NCI-H748 treated with DMSO at 0.1 percent for 48 hours (cell line): ENCODE measurements around the gene APOM.
A peak's percentile ranks its signal among the peaks of the same experiment; 100 is the strongest.

Source experiments
- DNase-seq: peaks from one replicate; lab custom pipeline; 2025; lab: John Stamatoyannopoulos, UW

Gene APOM

DNA sequence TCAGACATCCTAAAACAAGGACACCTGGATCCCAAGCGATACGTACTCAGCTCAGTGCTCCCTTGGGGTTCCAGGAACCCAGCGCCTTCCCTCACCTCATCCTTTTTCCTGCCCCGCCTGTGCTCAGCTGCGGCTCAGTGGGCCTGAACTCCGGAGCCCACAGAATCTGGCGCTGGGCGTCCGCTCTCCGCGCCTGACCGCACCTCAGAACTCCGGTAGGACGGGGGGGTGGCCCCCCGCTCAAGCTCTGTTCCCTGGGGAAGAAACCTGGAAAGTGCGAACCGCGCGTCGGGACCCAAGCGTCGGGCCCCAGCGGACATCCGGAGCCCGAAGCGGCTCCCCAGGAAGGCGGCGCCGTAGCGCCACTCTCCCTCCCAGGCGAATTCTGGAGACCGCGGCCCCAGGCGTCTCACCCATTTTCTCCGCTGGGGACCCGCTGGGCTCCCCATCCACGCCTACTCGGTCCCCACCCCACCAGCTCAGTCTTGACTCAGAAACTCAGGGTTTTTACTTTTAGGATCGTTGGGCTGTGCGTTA is 25.5 kb downstream of the APOM start:
- peak; percentile 68 for DNase-seq

DNA sequence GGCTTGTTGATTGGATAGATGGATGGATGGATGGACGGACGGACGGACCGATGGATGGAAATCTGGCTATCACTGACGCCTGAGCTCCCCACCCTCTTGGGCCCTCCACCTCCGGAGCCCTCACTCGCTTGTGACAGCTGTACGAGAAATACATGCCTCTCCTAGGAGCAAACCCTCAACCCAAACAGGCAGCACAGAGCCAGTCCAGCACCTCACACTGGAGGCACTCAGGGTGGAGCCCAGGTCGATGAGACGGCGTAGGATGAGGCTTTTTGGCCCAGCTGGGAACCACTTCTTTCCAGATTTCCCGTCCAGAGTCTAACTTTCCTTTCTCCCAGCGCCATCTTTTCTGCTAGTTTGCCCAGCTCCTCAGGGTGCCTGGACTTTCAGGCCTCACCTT is 27.9 kb downstream of the APOM start:
- no peak for DNase-seq

DNA sequence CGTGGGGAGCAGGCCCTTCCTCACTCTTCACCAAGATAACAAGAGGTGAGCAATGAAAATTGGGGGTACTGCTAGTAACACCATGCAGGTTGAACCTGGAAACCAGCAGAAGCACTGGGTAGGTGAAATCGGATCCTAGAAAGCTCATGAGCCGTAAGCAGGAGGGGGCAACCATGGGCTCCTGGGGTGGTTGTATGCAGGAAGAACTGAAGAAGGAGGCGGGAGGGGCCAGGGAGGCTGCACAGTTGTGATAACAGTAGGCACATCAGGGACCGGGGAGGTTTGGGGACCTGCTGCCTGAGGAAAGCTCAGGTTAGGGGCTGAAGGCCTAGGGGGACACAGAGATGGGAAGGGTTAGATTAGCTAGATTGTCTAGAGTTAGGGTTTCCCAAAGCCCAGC is 30.8 kb downstream of the APOM start:
- DNase-seq: no peak

DNA sequence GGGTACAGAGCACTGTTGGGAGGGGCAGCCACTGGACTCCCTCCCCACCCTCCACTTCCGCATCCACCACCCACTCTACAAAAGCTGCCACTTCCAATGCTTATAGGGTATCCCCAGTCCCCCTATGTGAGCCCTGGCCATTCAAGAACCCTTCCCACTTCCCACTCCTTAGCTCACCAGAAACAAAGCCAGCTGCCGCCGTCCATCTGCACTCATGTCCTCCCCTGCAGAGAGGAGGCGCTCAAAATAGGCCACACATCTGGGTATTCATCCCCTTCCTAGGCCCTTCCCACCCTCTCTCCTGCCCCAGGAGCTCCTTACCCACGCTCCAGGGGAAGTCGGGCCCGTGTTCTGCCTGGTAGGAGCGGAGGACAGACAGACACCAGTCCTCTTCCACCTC is 31.6 kb downstream of the APOM start:
- no peak for DNase-seq

DNA sequence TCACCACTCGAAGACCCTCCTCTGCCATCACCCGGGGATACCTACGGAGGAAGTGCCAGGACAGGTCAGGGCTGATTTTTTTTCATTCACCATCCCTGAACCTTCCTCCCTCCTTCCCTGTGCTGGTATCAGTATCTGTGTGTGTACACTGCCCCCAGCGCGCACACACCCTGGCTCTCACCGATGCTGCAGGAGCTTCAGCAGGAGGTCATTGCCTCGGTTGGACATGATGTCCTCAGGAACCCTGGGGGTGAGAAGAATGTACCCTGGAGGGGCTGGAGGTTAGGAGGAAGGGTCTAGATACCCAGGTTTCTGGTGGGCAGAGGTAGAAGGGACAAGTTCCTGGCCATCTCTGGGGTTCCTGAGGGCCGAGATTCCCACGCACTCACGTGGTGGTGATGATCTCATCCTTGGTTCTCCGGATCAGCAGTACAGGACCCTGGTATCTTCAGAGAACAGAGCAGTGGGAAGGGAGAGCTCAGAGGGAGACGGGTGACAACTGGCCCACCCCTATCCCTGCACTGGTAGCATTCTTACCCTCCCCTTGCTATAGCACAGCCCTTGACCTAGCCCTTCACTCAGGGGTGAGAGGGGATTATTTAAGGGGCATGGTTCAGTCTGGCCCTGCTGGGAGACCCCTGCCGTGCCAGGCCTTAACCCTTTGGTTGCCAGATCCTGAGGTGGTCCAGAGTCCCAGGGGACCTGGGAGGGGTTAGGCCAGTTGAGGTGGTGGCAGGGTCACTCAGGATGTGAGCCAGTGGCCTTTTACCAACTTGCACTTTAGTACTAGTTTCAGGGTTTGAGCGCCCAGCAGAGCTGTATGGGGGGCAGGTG is 32.4 kb downstream of the APOM start:
- no peak for DNase-seq

DNA sequence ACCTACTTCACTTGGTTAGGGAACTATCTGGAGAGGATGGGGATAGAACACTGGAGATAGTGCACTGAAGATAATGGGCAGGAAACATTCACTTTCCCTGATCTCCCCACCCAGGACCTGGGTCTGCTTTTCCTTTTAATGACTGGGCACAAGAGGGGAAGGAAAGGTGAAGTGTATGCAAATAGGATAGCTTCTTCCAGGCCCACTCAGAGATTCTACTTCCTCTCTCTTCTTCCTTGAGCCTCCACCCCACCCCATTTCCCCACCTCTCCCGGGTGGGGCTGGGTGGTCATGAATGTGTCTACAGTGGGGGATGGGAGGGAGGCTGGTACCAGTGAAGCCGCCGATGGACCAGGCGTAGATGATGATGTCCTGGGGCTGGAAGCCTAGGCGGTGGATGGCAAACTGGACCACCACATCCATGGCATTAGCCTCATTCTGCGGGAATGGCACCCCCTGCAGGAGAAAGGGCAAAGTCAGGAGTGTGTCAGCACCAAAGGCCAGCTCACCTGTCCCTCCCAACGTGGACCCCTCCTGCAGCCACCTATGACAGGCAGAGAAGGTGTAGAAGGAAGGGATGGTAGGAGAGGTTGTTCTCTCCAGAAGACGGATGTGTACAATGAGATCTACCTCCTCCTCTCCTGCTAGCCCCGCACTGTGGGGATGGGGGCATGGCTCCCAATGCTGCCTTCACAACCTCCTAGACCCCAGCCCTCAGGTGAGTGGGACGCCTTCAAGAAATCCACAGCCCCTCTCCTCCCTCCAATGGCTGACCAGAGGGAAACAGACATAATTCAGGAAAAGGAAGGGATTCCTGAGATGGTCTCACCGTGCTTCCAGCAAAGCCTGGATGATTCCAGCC is 33.8 kb downstream of the APOM start:
- DNase-seq: no peak

DNA sequence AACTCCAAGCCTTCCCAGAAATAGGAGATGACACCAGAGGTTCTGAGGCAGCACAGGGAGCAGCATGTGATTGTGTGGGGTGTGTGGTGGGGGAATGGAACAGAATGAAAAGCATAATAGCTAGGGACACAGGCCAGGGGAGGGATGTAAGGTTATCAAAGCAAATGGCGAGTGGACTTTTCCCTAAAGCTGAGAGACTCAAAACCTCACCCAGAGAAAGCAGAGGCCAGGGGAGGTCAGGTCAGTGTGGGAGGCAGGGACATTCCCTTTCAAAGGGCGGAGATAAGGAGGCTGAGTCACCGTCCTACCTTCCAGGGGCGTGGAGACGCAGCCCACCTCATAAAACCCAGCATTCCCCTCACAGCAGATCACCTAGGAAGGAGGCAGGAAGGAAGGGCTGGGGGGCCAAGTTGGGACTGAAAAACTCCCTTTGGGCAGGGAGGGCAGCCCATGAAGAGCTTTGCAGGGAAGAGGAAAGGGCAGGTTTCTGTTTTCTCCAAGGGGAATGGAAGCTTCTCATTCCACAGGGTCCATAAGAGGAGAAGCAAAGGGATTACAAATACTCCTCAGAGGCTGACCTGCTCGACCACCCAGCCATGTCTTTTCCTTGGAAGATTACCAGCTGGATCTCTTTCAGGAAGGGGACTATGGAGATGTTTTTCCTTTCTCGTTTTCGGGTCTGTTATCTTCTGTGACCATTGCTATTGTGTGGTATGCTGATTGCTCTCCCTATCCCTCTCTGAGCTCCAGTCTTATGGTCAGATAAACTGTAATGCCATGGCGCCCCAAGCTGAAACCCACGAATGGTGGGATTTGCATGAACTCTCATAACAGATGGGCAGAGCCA is 34.8 kb downstream of the APOM start:
- DNase-seq: no peak

DNA sequence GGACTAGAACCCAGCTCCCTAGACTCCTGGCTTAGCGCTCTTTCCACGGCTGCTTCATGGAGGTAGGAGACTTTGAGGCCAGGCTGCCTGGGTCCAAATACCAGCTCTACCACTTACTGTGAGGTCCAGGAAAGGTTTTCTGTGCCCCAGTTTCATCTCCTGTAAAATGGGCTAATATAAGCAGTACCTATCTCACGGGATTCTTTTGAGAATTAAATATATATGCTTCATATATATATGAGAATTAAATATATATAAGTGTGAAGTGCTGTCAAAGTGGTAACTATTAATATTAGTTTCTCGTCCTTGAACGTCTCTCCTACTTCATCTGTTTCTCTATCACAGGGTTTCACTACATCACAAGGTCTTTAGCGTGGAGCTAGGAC is 35.4 kb downstream of the APOM start:
- no peak for DNase-seq

DNA sequence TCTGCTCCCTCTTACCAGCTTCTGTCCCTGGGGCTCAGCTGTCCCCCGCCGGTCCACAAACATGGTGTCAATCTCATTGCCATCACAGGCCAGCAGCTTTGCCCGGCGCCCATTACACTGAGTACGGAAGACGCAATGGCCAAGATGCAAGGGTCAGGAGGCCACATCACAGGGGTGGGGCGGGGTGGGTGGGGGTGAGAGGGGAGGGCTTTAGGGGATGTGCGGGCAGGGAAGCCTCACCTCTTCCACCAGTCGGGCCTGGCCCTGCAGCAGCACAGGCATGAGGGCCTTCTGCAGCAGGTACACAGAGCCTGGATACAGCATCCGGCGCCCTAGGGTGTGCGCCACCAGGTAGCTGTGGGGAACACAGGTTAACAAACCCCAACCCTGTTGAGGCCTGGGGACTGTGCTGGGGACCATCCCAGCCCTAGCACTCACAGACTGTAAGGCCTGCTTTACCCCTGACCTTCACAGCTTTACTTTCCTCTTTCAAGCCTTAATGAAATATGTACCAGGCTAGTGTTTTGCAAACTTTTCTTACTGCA is 35.9 kb downstream of the APOM start:
- DNase-seq: no peak

DNA sequence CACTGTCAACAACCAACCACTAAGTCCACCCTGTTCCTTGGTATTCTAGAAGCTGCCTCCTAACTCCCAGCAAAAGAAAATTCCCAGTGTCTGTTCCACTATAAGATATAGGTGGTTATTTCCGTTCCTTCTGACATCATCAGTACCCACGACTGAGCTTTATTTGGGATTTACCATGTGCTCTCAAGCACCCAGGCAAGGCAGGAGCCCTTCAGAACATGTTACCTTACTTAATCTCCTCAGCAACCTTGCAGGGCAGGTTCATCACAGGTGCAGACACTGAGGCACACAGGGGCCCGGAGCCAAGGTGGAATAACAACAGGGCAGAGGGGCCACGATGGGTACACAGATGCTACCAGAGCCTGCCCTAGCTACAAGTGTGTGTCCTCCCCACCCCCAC is 36.7 kb downstream of the APOM start:
- no peak for DNase-seq

DNA sequence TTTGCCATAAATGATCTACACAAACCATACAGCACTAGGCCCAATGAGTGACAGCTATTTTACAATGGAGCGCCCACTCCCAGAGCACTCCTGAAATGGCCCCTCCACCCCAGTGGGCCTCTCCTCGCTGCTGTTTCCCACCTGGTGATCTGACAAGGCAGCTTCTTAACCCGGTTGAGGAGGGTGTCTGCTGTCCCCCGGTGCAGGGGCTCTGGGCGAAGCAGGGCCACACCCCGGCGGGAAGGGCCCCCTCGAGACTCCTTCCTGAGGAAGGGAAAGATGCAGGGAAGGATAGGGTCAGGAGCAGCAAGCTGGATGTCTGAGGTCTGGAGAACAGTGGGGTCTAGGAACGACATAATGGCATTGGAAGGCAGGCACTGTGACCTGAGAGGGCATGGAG is 37.2 kb downstream of the APOM start:
- no peak for DNase-seq

DNA sequence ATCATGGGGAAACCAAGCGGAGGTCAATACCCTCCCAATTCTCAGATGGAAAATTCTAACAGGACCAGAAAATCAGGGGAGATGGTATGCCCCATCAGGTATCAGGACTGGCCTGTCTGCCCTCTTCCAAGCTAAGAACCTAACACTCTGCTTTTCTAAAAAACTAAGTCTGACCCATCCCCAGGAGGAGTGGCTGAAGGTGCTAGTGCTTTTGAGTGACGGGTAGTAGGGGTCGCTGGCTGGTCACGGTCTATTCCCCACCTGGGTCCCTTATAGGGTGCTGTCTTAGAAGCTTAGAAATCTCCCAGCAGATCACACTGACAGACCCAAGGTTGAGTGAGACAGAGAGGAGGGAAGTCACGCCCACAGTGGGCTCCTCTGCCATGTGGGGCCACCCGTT is 37.8 kb downstream of the APOM start:
- DNase-seq: no peak

DNA sequence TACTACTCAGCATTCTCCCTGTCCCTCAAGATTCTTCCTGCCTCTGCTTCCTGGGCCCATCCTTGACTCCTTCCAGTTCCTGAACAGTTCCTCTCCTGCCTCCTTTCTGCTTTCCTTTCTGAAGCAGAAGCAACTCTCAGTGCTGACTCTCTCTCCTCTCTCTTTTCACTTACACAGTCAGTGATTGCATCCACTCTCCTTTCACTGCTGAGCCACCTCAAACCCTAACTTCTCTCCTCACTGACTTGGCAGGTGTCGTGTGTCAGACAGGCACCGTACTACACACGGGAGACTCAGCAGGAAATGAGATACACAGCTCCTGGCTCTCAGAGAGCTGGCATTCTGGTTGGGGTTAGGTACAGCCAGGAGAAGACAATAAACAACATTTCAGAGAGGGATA is 41.9 kb downstream of the APOM start:
- DNase-seq: no peak

DNA sequence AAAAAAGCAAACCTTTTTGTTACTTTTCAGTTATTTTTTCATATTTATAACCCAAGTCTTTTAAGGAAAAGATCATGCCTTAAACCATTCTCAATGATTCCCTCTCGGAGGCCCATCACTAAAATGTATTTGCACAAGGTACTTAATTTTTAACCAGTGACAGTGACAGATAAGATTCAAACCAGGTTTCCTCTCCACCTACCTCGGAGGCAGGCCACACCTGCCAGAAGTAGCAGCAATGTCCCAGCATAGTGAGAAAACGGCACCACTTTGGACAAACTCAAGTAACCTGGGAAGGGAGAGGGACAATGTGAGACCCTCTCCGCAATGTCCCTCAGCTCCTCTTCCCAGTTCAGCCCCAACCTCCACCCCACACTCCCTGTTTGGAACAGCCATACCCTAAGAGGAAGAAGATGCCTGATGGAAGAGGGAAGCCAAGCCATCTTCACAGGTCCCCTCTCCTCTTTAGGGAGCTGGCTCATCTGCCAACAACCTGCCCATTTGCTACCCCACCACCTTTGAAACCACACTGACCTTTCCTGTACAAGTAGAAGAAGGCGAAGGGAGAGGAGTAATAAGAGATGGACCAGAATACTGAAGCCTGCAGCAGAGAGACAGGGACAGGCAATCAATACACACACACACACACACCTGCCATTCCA is 45.2 kb downstream of the APOM start:
- DNase-seq: no peak

DNA sequence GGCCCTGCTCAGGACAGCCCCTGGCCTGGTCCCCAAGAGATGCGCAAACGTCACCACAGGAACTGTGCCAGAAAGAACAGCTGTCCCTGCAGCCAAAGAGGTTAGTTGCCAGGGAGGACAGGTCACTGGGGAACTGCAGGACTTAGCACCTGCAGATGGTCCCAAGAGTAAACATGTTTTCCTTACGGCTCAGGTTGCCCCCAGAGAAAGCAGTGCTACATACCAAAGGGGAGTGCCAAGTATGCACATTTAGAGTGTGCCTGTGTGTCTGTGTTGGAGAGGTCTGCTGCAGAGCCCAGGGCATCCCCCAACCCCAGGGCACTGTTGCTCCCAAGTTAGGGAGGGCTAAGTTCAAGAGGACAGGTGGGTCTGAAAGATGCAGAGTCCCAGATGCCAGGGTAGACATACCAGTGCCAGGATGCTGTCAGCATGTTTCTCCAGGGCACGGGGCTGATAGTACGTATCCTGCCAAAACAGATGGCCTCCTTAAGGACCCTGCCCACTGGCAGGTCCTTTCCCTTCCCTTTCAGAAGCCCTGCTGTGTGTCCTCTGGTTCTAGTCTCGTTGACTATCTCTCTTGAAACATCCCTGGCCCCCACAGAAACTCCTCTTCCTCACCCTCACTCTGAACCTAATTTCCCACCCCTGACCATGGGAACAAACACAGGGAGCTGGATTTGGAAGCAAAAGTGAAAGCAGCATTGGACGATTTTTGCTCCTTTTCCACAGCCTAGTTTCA is 46.1 kb downstream of the APOM start:
- DNase-seq: peak; percentile 19

DNA sequence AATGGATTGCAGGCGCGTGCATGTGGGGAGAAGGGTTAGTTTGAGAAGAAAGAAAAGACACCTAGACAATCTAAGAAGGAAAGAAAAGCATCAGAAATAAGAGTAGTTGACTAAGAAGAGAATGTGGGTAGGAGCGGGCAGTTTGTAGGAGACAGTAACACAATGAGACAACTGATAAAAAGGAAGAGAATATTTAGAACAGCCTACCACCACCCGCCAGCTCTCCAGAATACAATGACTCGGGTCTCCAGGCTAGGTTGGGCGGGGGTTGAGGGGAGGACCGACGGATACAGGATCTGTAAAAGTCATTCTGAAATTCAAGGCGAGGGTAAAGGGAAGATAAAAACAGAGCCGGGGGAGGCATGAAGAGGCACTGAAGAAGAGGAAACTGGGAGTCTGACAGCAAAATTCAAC is 46.7 kb downstream of the APOM start:
- peak; percentile 62 for DNase-seq

DNA sequence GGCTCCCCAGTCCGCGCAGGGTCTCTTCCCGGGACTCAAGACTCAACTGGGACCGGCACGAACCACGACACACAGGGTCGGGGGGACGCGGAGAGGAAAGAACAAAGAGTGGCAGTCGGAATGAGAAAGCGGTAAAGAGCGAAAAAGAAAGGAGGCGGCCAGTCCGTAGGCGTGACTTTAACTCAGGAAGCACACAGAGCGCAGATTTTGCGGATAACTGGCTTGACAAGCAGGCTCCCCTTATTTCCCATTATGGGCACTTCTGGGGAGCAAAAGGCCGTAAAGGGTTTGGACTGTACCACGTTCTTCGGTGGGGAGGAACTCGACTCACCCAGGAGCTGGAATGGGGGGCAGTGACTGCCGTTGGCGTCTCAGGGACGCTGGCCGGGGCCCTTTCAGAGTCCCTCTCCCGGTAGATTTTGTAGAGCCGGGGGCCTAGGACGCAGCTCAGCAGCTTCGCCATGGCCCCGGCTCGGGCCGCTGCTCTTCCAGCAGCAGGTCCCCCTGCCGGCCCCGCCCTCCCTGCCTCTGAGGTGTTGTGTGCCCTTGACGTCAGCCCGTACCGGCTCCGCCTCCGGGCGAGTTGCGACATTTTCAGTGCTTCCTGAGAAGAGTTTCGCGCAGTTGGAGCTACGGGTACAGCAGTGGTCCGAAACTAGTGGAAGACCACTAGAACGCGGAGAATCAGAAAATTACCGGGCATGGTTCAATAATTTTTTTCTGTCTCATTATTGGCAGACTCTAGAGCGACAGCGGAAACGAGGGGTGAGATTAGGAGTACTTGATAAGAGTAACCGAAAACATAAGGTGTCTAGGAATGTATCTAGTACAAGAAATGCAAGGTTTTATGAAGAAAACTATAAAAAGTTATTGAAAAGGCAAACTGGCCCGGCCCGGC is 47.4 kb downstream of the APOM start, which contains the start of gene ABHD16A:
TSS of gene ABHD16A (minus strand) at position 506 of the 898 bp plus-strand sequence. CDS start at position 463, 43 bp downstream.
- DNase-seq: peak; percentile 91

DNA sequence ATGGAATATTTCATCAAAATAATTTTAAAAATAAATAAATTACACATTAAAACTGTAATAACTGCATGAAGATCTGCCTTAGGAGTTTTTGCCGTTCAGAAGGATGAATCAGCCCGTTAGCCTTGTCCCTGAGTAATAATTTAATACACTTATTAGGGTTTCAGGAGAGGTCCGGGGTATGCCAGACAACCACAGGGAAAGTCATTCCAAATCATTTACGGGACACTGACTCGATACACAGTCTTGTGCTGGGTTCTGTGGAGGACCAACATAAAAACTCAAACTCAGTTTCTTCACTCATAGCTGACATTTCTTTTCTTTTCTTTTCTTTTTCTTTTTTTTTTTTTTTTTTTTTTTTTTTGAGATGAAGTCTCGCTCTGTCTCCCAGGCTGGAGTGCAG is 50.2 kb downstream of the APOM start:
- no peak for DNase-seq

DNA sequence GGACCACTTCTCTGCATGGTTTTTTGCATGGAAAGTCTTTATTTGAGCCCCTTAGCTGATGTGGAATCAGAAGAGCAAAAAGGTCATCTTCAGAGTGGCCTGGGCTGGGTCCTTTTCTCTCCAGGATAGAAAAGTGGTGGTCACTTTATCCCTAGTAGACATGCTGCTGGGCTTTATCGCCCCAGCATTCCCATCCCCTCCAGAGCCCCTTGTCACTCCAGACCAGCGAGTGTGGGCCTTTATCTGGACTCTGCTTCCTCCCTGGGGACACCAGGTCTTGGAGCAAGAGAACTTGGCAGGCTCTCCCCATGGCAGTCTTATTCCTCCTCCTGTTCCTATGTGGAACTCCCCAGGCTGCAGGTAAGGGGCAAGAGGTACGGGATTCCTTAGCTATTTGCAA is 50.9 kb downstream of the APOM start, which contains the start of gene LY6G6F:
TSS of gene LY6G6F (plus strand) at position 268 of the 400 bp plus-strand sequence. CDS start at position 309, 41 bp downstream.
- no peak for DNase-seq
